Measurements from ENCODE around the gene TIGD4.

DNA sequence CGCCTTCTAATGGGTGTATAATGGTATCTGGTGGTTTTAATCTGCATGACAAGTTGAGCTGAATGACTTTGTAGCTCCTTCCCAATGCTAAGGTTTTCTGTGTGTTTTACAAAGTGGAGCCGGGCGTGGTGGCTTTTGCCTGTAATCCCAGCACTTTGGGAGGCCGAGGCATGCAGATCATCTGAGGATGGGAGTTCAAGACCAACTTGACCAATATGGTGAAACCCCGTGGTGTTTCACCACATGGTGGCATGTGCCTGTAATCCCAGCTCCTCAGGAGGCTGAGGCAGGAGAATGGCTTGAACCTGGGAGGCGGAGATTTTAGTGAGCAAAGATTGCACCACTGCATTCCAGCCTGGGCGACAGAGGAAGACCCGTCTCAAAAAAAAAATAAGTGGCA is 29.1 kb upstream of the TIGD4 start:
- no peak for TF ChIP-seq POLR2A (IDR thresholded peaks at IDR 0.05)
- no peak for TF ChIP-seq CTCF (IDR thresholded peaks at IDR 0.05)
